Activated CD4-positive, alpha-beta T cell treated with anti-CD3 and anti-CD28 coated beads, Interleukin-2, amount 50 U/mL, for 24 hours (primary cell): Measurements from ENCODE around the gene PIGU.
"Not testable (repeated sequence)": the region's sequence is repeated elsewhere in the genome, so short reads cannot be mapped to it uniquely, and the experiment has no call there.

Source experiments
- DNase-seq, 2 donors: peaks; one replicate each; pipeline ENCODE4 v3.0.0-alpha.2; 2020; ENCODE audit warnings: low read depth in 1 of 2, low spot score in 1 of 2

The PIGU gene

DNA sequence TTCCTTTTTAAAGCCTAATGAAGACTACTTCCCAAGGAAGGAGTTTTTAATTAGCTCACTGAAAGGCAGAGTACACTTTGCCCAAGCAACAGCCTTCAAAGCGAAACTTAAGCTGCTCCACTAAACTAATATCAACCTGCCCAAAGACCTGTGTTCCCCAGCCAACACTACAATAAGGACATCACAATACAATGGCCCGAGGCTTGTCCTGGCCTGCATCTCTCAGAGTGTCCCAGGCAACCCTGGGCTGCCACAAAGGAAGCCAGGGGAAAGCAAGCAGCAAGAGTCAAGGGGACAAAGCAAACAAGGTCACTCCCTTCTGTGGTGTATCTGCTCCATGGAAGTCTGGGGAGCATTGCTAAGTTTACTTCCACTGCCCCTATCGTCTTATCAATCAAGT, 52.3 kb downstream of the PIGU start:
- DNase-seq: no peak

DNA sequence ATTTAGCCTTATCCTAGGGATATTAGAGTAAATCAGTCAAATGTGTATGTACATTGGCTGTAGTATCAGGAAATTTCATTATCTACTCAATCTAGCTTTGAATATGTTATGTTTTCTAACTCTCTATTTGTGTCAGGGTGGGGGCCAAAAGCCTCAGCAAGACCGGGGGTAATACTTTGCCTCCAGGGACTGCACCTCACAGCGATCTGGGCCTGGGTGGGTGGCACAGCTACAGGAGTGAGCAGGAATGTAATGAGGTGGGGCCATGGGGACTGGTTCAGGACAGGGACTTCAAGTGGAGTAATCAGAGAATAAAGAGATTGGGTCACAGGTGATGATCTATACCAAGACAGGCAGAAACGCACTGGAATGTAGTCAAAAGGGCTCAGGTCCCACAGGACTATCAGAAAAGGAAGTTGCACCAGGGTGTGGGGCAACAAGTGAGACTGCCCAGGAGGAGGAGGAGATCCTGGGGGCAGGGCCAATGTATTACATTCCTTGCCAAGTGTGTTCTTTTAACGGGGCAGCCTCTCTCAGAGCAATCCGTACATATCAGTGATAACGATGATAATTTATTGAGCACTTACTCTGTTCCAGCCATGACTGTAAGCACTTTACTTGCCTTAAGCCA, 54.0 kb downstream of the PIGU start:
- no peak for DNase-seq

DNA sequence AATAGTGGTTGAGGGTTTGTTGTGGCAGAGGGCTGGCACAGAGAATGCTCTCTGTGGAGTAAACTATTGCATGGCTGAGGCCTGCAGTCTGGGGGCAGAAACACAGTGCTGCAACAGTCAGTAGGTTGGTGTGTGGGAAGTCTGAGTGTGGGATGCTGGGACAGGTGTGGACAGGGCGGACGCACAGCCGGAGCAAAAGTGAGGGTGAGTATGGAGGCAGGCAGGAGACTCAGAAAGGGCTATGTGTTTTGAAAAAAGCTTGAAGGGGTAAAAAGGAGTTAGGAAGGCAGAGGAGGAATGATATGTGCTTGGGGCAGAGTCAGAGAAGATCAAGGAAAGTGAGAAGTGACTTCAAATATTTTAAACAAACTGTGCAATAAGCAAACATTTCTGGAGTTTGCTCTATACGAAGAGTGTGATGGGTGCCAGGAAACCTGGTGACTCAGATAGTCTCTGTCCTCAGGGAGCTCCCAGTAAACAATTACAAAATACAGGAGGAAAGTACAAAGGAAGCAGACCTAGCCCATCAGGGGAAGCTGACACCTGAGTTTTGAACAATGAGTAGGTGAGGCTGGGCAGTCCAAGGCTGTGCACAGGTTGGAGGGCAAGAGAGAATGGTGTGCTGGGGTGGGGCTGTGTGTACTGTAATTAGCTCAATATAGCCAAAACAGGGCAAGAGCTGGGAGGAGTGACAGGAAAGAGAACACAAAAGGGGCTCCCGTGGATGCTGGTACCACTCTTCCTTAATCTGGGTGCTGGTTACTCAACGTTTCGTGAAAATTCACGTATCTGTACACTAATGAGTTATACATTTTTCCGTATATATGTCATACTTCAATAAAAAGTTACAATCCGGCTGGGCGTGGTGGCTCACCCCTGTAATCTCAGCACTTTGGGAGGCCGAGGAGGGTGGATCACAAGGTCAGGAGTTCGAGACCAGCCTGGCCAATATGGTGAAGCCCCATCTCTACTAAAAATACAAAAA, 55.2 kb downstream of the PIGU start:
- DNase-seq: no peak

DNA sequence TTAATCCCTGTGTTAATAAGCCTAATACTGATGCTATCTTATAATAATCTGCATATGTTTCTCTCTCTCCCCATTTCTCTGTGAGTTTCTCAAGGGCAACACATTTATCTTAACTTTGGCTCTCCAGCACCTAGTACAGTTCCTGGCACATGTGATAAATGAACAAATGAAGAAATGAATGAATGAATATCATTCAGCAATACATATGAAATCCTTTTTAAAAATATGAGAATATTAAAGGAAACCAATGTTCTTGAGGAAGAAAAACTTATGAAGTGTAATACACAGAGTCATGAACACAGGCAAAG, 55.9 kb downstream of the PIGU start:
- DNase-seq: no peak

DNA sequence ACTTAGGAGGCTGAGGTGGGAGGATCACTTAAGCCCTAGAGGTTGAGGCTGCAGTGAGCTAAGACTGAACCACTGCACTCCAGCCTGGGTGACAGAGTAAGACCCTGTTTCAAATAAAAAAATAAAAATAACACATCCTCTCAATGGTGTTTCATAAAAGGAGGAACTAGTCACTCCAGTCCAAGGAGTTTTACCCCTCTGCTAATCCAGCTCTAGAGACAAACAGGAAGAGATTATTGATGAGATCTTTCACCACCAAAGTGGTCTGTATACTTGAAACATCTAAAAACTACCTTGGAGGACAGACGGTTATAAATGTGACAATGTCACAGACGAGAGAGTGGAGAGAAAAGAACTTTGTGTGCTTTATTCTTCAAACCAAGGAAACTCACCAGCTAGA, 58.2 kb downstream of the PIGU start:
- DNase-seq: no peak

DNA sequence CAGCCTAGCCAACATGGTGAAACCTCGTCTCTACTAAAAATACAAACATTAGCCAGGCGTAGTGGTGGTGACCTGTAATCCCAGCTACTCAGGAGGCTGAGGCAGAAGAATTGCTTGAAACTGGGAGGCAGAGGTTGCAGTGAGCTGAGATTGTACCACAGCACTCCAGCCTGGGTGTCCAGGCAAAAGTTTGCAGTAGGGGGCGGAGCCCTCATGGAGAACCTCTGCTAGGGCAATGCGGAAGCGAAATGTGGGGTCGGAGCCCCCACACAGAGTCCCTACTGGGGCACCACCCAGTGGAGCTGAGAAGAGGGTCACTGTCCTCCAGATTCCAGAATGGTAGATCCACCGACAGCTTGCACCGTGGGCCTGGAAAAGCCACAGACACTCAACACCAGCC, 60.0 kb downstream of the PIGU start:
- not testable (repeated sequence) for DNase-seq

DNA sequence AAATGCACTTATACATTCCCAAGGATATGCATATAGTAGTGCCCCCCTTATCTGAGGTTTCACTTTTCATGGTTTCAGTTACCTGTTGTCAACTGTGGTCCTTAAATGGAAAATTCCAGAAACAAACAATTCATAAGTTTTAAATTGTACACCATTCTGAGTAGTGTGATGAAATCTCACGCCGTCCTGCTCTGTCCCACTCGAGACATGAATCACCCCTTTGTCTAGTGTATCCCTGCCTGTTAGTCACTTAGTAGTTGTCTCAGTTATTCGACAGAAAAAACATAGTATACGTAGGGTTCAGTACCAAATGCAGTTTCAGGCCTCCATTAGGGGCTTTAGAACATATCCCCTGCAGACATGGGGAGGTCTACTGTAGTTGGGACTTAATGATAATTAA, 61.4 kb downstream of the PIGU start:
- DNase-seq: no peak

DNA sequence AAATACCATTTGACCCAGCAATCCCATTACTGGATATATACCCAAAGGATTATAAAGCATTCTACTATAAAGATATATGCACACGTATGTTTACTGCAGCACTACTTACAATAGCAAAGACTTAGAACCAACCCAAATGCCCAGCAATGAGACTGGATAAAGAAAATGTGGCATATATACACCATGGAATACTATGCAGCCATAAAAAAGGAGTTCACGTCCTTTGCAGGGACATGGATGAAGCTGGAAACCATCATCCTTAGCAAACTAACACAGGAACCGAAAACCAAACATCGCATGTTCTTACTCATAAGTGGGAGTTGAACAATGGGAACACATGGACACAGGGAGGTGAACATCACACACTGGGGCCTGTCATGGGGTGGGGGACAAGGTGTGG, 64.9 kb downstream of the PIGU start:
- DNase-seq: not testable (repeated sequence)

DNA sequence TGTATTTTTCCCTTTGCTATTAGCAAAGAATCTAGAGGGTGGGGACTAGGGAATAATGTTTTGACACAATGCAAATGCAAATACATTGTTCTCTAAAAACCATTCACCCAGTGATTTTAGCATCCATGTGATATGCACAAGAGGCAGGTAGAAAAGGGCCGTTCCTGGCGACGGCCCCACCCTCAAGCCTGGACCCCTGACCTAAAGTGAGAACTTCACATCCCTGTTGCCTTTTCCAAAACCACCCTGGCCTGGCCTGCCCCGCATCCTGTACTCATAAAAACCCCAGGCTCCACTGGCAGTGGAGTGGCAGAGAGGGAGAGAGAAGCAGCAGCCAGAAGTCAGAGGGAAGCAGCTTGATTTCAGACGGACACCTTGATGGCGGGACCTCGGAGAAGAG, 69.8 kb downstream of the PIGU start:
- no peak for DNase-seq

DNA sequence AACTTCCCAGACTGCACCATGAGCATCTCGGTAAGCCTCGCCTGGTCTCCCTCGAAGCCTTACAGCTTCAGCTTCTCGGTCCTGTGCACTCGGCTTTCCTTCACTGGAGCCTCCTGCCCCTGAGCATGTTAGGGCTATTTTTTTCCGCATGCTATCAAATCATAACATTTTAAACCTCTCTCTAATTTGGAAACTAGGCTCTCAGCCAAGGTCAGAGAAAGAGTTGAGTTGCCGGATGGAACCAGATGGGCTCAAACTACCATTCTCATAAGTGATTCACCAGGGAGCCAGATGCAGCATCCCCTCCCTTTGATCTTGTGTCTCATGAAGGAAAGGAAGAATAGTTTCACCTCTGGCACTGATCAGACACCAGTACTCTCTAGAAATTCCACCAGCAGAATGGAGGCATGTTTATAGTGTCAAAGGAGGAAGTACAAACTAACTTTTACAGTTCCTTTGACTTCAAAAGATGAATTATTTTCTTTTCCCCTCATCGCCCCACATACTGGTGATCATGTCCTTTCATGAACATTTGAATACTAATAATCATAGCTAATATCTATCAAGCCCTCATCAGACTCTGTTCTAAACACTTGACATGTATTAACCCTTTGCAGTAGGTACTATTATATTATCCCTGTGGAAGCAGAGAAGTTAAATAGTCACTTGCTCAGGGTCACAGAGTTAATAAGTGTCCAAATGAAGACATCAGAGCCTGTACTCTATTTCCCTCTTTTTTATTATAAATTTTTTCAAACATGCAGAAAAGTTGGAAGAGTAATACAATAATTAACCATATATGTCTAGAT, 71.7 kb downstream of the PIGU start:
- no peak for DNase-seq

DNA sequence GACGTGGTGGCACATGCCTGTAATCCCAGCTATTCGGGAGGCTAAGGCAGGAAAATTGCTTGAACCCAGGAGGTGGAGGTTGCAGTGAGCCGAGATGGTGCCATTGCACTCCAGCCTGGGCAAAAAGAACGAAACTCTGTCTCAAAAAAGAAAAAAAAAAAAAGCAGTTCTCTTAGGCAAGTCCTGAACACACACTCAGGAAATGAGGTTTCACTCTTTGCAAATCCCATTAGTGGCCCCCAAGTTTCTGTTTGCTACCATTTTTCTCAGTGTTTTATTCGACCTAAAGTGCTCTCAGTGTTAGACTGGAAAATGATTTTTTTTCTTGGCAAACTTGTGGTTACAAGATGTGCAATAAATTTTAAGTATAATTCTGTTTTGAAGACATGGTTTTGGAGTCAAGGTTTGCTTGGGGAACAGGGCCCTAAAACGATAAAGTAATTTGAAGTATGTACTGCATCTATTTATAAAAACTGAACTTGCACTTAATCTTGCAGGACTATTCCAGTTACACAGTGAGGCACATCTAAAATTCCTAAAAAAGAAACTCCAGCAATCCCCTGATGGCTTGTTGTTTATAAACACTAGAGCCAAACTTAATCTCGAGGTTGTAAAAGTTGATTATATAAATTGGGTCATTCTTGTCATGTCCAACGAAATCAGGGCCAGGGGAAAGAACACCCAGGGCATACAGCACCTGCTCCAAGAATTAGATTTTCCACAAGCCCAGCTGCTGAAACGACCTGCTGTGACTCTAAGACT, 75.8 kb downstream of the PIGU start:
- no peak for DNase-seq

DNA sequence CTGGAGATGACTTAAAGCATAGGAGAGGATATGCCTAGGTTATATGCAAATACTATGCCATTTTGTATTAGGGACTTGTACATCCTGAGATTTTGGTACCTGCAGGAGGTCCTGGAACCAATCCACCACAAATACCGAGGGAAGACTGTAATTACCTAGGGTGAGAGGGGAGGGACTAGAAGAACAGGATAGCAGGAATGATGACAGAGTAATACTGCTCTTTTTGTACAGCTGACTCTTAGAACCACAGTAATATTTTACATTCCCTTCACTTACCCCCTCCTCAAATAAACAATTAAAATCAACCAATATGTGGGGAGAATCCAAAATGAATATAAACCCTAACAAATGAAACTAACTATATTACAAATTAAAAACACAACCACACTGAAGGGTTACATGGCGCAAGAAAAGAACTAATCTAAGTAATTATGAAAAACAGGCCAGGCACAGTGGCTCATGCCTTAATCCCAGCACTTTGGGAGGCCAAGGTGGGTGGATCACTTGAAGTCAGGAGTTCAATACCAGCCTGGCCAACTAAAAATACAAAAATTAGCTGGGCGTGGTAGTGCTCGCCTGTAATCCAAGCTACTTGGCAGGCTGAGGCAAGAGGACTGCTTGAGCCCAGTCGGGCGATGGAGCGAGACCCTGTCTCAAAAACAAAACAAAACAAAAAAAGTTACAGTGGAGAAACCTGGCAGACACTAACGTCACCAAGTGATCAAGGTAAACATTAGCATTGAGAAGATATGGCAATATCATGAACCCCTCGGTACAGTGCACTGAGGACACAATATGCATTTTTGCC, 81.3 kb downstream of the PIGU start:
- no peak for DNase-seq

DNA sequence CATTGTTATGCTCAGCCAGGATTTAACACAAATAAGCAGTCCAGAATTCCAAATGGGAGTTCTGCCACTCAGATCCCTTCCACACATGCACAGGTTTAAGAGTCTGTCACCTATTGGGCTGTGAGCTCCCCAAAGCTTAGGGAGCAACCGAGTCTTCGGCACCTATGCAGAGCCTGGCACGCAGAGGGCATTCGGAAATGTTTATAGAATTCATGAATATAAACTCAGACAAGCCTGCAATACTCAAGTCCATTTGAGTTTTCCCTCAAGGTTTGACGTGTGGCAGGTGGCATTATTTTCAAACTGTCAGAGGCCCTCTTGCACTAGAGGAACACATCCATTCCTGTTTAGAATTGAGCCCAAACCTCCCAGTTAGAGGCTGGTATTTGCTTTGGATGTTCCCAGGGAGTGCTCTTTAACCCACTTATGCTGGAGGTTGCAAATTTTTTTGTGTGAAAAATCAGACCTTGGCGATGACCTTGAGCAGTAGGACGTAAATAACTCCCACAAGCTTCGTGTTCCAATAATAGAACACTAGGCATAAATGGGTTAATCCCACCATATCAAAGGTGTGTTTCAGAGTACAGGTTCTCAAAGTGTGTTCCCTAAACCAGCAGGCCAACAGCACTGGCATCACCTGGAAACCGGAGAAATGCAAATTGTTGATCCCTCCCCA, 90.3 kb downstream of the PIGU start:
- DNase-seq: no peak

DNA sequence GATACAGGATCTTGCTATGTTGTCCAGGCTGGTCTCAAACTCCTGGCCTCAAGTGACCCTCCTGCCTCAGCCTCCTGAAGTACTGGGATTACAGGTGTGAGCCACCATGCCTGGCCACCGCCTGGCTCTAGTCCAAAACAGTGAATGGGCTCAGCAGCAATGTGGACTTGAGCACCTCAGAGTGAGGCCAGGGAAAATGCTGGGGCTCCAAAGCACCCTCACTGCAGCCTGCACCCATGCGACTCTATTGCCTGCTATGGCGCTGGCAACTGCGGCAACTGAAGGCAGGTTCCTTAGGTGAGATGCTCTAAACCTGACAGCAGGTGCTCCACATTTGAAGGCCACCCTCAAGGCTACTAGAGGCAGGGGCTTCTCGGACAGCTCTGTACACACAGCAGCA, 91.9 kb downstream of the PIGU start:
- DNase-seq: no peak

DNA sequence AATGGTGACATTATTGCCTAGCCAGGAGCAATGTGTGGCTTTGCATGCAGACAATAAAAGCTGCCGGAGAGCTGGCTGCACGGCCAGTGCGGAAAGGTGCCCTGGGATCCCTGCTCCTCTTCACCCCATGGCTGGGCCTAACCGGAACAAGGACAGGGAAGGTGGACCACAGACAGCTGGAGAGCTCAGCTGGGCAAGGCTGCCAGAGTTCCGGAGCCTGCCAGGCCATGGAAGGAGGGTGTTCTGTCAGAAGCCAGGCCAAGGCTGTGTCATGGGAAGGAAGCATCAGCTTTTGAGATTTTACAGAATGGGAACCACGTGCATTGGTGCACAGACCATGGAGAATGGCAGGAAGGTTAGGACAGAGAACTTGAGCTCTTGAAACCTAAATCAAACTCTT, 93.3 kb downstream of the PIGU start:
- DNase-seq: no peak

DNA sequence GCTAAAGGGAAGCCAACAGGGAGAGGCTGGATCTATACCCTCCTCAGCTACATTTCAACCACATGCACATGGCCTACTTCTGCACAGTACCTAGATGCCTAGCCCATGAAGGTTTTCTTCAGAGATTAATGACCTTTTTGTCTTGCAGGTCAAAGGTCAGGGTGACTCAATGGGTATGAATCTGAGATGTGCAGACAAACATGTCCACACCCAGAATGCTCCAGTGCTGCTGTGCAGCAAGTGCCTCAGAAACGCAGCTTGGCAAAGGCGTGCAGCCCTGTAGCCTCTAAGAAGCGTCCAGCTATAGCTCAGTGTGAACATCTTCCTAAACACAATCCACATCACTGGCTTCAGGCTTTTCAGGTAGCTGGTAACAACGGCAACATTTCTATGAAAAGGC, 94.0 kb downstream of the PIGU start:
- no peak for DNase-seq

DNA sequence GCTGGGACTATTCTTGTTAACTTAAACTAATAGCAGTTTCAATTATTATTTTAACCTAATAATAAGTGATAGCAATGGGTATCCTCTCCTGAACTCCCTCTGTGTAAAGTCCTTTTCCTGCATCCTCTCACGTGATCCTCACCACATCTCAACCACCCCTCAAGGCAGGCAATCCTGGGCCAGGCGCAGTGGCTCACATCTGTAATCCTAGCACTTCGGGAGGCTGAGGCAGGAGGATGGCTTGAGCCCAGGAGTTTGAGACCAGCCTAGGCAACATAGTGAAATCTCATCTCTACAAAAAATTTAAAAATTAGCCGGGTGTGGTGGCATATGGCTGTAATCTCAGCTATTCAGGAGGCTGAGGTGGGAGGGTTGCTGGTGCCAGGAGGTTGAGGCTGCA, 94.7 kb downstream of the PIGU start:
- DNase-seq: no peak

DNA sequence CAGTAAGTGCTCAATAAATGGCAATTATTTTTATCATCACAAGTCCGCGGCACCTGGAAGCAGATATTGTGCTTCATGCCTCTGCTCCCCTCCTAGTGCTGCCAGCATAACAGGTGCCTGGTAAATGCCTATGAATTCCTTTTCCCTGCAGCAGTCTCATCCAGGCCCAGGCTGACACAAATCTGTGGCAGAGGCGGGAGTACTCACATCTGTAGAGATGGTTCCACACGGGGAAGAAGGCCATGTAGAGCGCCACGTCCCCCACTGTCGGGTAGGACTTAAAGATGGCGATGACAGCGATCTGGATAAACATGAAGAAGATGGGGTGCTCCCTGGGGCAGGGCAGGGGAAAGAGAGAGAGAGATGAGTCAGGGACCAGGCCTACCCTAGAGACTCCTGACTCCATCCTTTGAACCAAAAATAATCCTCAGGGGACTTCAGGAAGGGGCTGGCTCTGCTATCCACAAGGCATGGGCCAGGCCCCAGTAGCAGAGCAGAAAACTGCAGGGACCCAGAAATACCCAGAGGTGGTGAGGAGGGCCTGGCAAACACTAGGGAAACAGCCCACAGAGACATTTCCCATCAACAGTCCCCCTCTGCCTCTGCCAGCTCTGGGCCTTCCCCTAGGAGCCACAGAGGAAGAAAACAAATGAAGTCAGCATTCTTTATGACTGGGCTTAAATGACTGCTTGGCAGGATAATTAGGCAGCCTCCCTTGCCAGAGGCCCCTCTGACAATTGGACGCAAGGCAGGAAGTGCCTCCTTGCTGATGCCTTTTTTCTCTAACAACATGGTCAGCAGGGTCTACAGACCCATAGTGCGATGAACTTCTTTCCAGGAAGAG, 95.3 kb downstream of the PIGU start:
- DNase-seq: no peak
